K562 treated with DMSO at 1 percent for 48 hours (cell line): ENCODE measurements around the gene POU2AF2. TPM values are rescaled to one million over a fixed set of nuclear protein-coding genes. Genes with fewer than 3 reads are reported as not detected.

Experiments used
- total RNA-seq: library from RNA; unstranded; fragments of 300-600 nt; gene quantifications from 2 replicates; pipeline ENCODE4 v1.2.3, GENCODE V29; 2022; ENCODE audit warnings: low replicate concordance; ENCODE audit errors: extremely low read depth

Gene POU2AF2, protein sequence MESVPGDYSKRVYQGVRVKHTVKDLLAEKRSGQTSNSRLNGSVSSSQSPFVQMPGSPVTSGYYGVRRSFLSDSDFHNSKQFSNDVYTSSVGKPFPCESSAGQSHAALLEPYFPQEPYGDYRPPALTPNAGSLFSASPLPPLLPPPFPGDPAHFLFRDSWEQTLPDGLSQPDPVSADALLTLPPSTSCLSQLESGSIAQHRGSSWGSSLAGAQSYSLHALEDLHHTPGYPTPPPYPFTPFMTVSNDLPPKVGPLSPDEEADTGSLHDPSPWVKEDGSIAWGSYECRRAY
- total RNA-seq = not detected in 2 replicates

DNA sequence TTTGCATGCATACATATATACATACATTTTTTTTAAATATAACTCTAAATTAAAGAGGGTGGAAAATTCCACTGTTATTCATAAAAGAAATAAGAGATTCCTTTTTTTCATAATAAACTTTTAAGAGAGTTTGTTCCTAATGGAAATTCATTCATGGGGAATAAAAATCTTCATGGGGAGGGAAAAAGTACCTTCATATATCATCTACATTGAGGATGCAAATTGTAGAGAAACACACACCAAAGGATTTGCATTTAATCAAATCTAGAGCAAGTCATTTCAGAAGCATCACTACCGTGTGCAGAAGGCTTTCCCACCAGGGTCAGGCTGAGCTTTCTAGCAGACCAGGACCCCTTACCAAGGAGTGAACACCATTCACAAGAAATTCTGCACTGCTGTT is at the start of gene POU2AF2:
Gene POU2AF2, plus strand, starts transcription at position 301 of the 400 bp plus-strand sequence. CDS start 129 bp downstream, outside the sequence.

GRCh38 chr11:111298413-111299100 is 53.0 kb downstream of the POU2AF2 start, which contains the start of gene POU2AF3:
Gene POU2AF3, plus strand, starts transcription at chr11:111298546. Its CDS starts 36 bp downstream, at chr11:111298582.

Other genes starting within 250 kb of the POU2AF2 start
- not detected in 2 replicates for gene POU2AF3, start 52.8 kb downstream of the POU2AF2 start, total RNA-seq
- gene POU2AF1, start 133.6 kb downstream of the POU2AF2 start, total RNA-seq = not detected in 2 replicates